GM19193 (cell line): ENCODE measurements around the gene EIF1AD.

Experiments used
- POLR2A ChIP-seq: IDR thresholded peaks from 4 replicates; pipeline ENCODE4 v1.6.1; 2011; ENCODE audit not compliant: insufficient read depth, insufficient read length; ENCODE audit errors: extremely low read depth

Gene EIF1AD

GRCh38 chr11:65988791-65989592 is 13.0 kb downstream of the EIF1AD start:
- TF ChIP-seq POLR2A = no peak

GRCh38 chr11:65987336-65987735 is 14.6 kb downstream of the EIF1AD start:
- TF ChIP-seq POLR2A = no peak

GRCh38 chr11:65983589-65983987 is 18.4 kb downstream of the EIF1AD start:
- no peak for TF ChIP-seq POLR2A

- no peak for TF ChIP-seq POLR2A
Measured at GRCh38 chr11:65982824-65983588, 19.0 kb downstream of the EIF1AD start.

- TF ChIP-seq POLR2A = no peak
Measured at GRCh38 chr11:65981972-65982823, 19.8 kb downstream of the EIF1AD start.

GRCh38 chr11:65981101-65981740 is 20.7 kb downstream of the EIF1AD start:
- no peak for TF ChIP-seq POLR2A

GRCh38 chr11:65979261-65979759 is 22.6 kb downstream of the EIF1AD start:
- no peak for TF ChIP-seq POLR2A

GRCh38 chr11:65978391-65979238 is 23.3 kb downstream of the EIF1AD start:
- TF ChIP-seq POLR2A = no peak

GRCh38 chr11:65977621-65978390 is 24.2 kb downstream of the EIF1AD start:
- TF ChIP-seq POLR2A = no peak

GRCh38 chr11:65976216-65977176 is 25.5 kb downstream of the EIF1AD start:
- TF ChIP-seq POLR2A = no peak

GRCh38 chr11:65975771-65976170 is 26.2 kb downstream of the EIF1AD start:
- no peak for TF ChIP-seq POLR2A
